Measurements from ENCODE around the gene PLD1.

The PLD1 gene

GRCh38 chr3:171685116-171685895, 125.0 kb downstream of the PLD1 start:
- no peak for DNase-seq (ENCODE audit: low spot score)
- Histone ChIP-seq H3K4me3 (no peak overlapping the region), H3K27ac (no peak overlapping the region)
- TF ChIP-seq, protein P1, sequence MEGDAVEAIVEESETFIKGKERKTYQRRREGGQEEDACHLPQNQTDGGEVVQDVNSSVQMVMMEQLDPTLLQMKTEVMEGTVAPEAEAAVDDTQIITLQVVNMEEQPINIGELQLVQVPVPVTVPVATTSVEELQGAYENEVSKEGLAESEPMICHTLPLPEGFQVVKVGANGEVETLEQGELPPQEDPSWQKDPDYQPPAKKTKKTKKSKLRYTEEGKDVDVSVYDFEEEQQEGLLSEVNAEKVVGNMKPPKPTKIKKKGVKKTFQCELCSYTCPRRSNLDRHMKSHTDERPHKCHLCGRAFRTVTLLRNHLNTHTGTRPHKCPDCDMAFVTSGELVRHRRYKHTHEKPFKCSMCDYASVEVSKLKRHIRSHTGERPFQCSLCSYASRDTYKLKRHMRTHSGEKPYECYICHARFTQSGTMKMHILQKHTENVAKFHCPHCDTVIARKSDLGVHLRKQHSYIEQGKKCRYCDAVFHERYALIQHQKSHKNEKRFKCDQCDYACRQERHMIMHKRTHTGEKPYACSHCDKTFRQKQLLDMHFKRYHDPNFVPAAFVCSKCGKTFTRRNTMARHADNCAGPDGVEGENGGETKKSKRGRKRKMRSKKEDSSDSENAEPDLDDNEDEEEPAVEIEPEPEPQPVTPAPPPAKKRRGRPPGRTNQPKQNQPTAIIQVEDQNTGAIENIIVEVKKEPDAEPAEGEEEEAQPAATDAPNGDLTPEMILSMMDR (IDR thresholded peaks at IDR 0.05), result no peak

- no peak for DNase-seq (ENCODE audit: low spot score)
- Histone ChIP-seq H3K27ac (no peak overlapping the region), H3K4me3 (no peak overlapping the region)
- TF ChIP-seq, protein P1 (IDR thresholded peaks at IDR 0.05), result no peak
These were observed 126.1 kb downstream of the PLD1 start for GRCh38 chr3:171684221-171684620.

- TF ChIP-seq, protein P1 (IDR thresholded peaks at IDR 0.05), result no peak
- H3K4me3 ChIP-seq, result no peak overlapping the region
- H3K27ac ChIP-seq, result no peak overlapping the region
- DNase-seq (ENCODE audit: low spot score), result no peak
These were observed 127.5 kb downstream of the PLD1 start for GRCh38 chr3:171682743-171683142.

GRCh38 chr3:171680726-171681411, 129.4 kb downstream of the PLD1 start:
- TF ChIP-seq, protein P1 (IDR thresholded peaks at IDR 0.05), result no peak
- no peak for DNase-seq (ENCODE audit: low spot score)
- H3K27ac ChIP-seq, result no peak overlapping the region
- no peak overlapping the region for H3K4me3 ChIP-seq

DNA sequence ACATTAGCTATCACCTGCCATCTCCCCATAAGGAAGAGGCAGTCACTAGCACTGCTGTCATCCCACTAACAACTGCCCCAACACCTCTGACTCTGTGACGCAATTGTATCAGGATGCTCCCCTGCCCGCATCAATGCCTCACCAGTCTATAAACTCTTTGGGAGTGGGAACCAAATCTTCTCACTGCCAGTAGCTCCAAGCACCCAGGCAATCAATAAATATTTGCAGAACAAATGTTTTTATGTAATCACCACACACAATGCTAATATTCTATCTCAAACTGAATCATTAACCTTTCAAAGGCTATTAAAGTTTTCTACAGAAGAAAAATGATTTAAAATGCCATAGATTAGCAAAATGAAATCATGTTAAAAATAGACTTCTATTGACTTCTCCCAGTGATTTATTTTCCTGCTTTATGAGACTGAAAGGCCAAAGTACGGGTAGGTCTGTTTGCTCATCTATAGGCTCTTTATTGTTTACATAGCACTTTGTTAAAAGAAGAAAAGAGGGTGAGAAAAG, 131.3 kb downstream of the PLD1 start:
- TF ChIP-seq, protein P1 (IDR thresholded peaks at IDR 0.05), result no peak

DNA sequence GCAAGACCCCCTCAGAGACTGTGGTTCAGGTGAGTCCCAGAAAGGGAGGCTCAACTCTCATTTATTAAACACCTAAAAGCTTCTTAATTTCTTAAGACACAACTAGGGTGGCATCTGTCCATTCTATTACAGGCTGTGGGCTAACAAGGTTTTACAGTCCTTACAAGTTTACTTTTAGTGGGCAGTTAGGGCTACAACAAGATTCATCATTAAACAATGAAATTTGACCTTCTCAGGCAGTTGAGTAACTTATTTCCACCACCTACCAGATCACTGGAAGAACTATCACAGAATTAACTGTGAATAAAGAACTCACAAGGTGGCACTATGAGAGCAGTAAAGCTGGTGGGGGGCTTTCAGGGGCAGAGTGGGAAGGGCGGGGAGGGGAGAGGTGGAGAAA, 132.6 kb downstream of the PLD1 start:
- no peak overlapping the region for H3K27ac ChIP-seq
- no peak for DNase-seq (ENCODE audit: low spot score)
- no peak overlapping the region for H3K4me3 ChIP-seq
- TF ChIP-seq, protein P1 (IDR thresholded peaks at IDR 0.05), result no peak

More for the DNA sequence above, 131.3 kb downstream of the PLD1 start:
- no peak overlapping the region for H3K4me3 ChIP-seq
- no peak overlapping the region for H3K27ac ChIP-seq
- DNase-seq (ENCODE audit: low spot score), result no peak
